ENCODE results near the gene CPS1. TPM values are rescaled to one million over a fixed set of nuclear protein-coding genes. Genes with fewer than 3 reads are reported as not detected.

The CPS1 gene
- total and polyA plus RNA-seq, 2 of the 8 experiments (the other 6 are each of a cell fraction or from before 2014, with no cell fraction given): 7.9 to 15.7 TPM

- H2AK5ac ChIP-seq (ENCODE audit: low read depth, low read length): no peak overlapping the region
- no peak overlapping the region for H3K4me2 ChIP-seq (ENCODE audit: insufficient read depth in 1 of 2, low read depth in 2 of 2, low read length in 2 of 2)
- H3K36me3 ChIP-seq (ENCODE audit: control insufficient read depth in 2 of 4, insufficient read depth in 4 of 4, low read length in 3 of 4): no peaks in the 10 kb centered on the region
- no peak overlapping the region for H4K91ac ChIP-seq (replicated peaks; ENCODE audit: insufficient read length, low read length)
- no peak overlapping the region for H3K56ac ChIP-seq (replicated peaks; ENCODE audit: insufficient read length, low read depth, low read length)
- no peak overlapping the region for H4K8ac ChIP-seq (ENCODE audit: extremely low read depth, insufficient read depth, low read length)
- no peak overlapping the region for H3K23ac ChIP-seq (ENCODE audit: insufficient read length)
- no peaks in the 10 kb centered on the region for H3K27me3 ChIP-seq (replicated peaks in 1 of 4; ENCODE audit: control insufficient read depth in 3 of 4, extremely low read depth in 1 of 4, insufficient read depth in 3 of 4, low read length in 3 of 4)
- CTCF ChIA-PET (ENCODE audit: partially characterized antibody): no interaction called here
- no peaks in the 10 kb centered on the region for H3K79me1 ChIP-seq (ENCODE audit: low read depth, low read length)
- H4K20me1 ChIP-seq (replicated peaks in 1 of 2; ENCODE audit: control insufficient read depth in 1 of 2, insufficient read depth in 2 of 2, low read length in 2 of 2): no peaks in the 10 kb centered on the region
- no peak overlapping the region for H2AFZ ChIP-seq (ENCODE audit: low read length)
- H2BK15ac ChIP-seq (ENCODE audit: low read length): no peak overlapping the region
- no peak for DNase-seq (ENCODE audit: low read depth in 1 of 2, low spot score in 2 of 2)
- H3K4ac ChIP-seq (replicated peaks; ENCODE audit: insufficient read length, low read depth, low read length): no peak overlapping the region
- no peak overlapping the region for H2BK120ac ChIP-seq (replicated peaks; ENCODE audit: low read depth, low read length)
- H3K4me1 ChIP-seq (replicated peaks in 1 of 4; ENCODE audit: control insufficient read depth in 3 of 4, insufficient read depth in 4 of 4, low read length in 3 of 4): no peaks in the 10 kb centered on the region
- no peak overlapping the region for H3K18ac ChIP-seq (ENCODE audit: extremely low read depth, low read length)
- no peaks in the 10 kb centered on the region for H3K79me2 ChIP-seq (ENCODE audit: control insufficient read depth in 1 of 2, insufficient read depth in 2 of 2, low read length in 2 of 2)
- no peak overlapping the region for H2BK5ac ChIP-seq (ENCODE audit: low read depth, low read length)
- H3K9ac ChIP-seq (replicated peaks in 1 of 4; ENCODE audit: extremely low read depth in 1 of 4, low read depth in 3 of 4, low read length in 3 of 4): no peak overlapping the region
- H2BK20ac ChIP-seq (ENCODE audit: low read length): no peak overlapping the region
- no peaks in the 10 kb centered on the region for H3K9me3 ChIP-seq (ENCODE audit: insufficient read depth in 2 of 2, low read depth in 1 of 2, low read length in 1 of 2)
- POLR2A ChIA-PET (ENCODE audit: partially characterized antibody): no interaction called here
- H3K4me3 ChIP-seq (ENCODE audit: extremely low read depth in 1 of 4, insufficient read depth in 2 of 4, low read depth in 3 of 4, low read length in 4 of 4): no peak overlapping the region
- H3K14ac ChIP-seq (ENCODE audit: insufficient read length): no peak overlapping the region
- H4K5ac ChIP-seq (ENCODE audit: insufficient read length, low read depth, low read length): no peak overlapping the region
- FAIRE-seq: no peak
- H3K27ac ChIP-seq (ENCODE audit: low read depth, low read length): no peak overlapping the region
- H2BK12ac ChIP-seq (ENCODE audit: low read depth, low read length): no peak overlapping the region
- H3K23me2 ChIP-seq (ENCODE audit: low read depth, low read length): no peaks in the 10 kb centered on the region
- no peak for TF ChIP-seq SIX5 (IDR thresholded peaks at IDR 0.05; ENCODE audit: low read depth, low read length)
- TF ChIP-seq ATF2 (IDR thresholded peaks at IDR 0.05; ENCODE audit: low read length): no peak
- no peak for TF ChIP-seq NRF1 (IDR thresholded peaks at IDR 0.05; ENCODE audit: low read depth, low read length)
- no peak for TF ChIP-seq ASH2L (IDR thresholded peaks at IDR 0.05; ENCODE audit: low read length)
- TF ChIP-seq KDM1A (IDR thresholded peaks at IDR 0.05; ENCODE audit: borderline replicate concordance, low read length): no peak
- no peak for TF ChIP-seq CBX8 (IDR thresholded peaks at IDR 0.05; ENCODE audit: borderline replicate concordance, low read depth, low read length)
- no peak for TF ChIP-seq NANOG (IDR thresholded peaks at IDR 0.05; ENCODE audit: insufficient read depth, low read depth, low read length, poor library complexity, severe bottlenecking)
- TF ChIP-seq RNF2 (IDR thresholded peaks at IDR 0.05; ENCODE audit: borderline replicate concordance, low read depth, low read length, missing control alignments, poor library complexity, severe bottlenecking): no peak
- TF ChIP-seq HDAC2 (IDR thresholded peaks at IDR 0.05; ENCODE audit: borderline replicate concordance in 1 of 2, low read depth in 2 of 2, low read length in 2 of 2): no peak
- TF ChIP-seq MAX (IDR thresholded peaks at IDR 0.05): no peak
- no peak for TF ChIP-seq CTBP2 (IDR thresholded peaks at IDR 0.05; ENCODE audit: borderline replicate concordance, insufficient read depth, insufficient read length, low read length)
These were observed 30.0 kb downstream of the CPS1 start for GRCh38 chr2:210586381-210586780.
